ENCODE data around the gene SLC5A12.

The SLC5A12 gene

DNA sequence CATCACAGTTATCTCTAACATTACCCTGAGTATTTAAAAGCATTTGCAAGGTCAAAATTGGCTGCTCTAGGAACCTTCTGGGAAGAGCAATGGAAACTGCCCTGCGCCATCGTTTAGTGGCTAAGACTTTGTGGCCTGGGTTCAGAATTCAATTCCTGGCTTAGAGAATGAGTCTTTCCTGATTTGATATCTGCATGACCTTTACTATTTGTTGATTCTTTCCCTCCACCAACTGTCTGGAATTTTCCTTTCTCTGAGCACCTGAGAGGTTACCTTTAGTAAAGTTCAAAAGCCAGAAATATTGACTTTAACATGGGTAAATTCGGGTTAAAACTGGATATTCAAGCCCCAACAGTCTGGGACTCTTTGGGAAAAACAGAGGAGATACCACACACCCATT lies 43.0 kb upstream of the SLC5A12 start:
- H2AK5ac ChIP-seq (ENCODE audit: low read depth, low read length) = no peak overlapping the region
- H3K4ac ChIP-seq (ENCODE audit: low read length) = no peak overlapping the region
- H3K4me2 ChIP-seq (ENCODE audit: insufficient read depth, low read length, poor library complexity, severe bottlenecking) = no peak overlapping the region
- H2AFZ ChIP-seq (ENCODE audit: low read length) = no peak overlapping the region
- H4K91ac ChIP-seq (ENCODE audit: low read depth, low read length, poor library complexity) = no peak overlapping the region
- H3K18ac ChIP-seq (ENCODE audit: low read length) = no peak overlapping the region
- no peak overlapping the region for H3K23ac ChIP-seq (ENCODE audit: low read depth, low read length, poor library complexity)
- H4K8ac ChIP-seq (ENCODE audit: low read depth, low read length) = no peak overlapping the region
- no peak overlapping the region for H2BK15ac ChIP-seq (ENCODE audit: low read length)
- H3K27me3 ChIP-seq (ENCODE audit: control insufficient read depth in 3 of 3, insufficient read depth in 3 of 3, low read depth in 1 of 3, low read length in 3 of 3) = no peaks in the 10 kb centered on the region
- no peak overlapping the region for H3K27ac ChIP-seq (replicated peaks; ENCODE audit: low read length)
- H2BK12ac ChIP-seq (ENCODE audit: low read length) = no peak overlapping the region
- no peak overlapping the region for H3K9ac ChIP-seq (ENCODE audit: low read depth, low read length, poor library complexity)
- peaks cover 0 to 4% of the 10 kb centered on the region in 2 donors for H3K4me1 ChIP-seq (ENCODE audit: control insufficient read depth in 2 of 2, insufficient read depth in 1 of 2, low read depth in 1 of 2, low read length in 2 of 2)
- H3K36me3 ChIP-seq (replicated peaks in 1 of 2; ENCODE audit: control insufficient read depth in 2 of 2, insufficient read depth in 2 of 2, low read length in 2 of 2) = no peaks in the 10 kb centered on the region
- no peak overlapping the region for H3K14ac ChIP-seq (ENCODE audit: low read length)
- no peaks in the 10 kb centered on the region for H3K9me3 ChIP-seq (replicated peaks in 1 of 2; ENCODE audit: control insufficient read depth in 2 of 2, insufficient read depth in 1 of 2, low read depth in 1 of 2, low read length in 2 of 2)
- H3K79me1 ChIP-seq (ENCODE audit: low read depth, low read length) = no peaks in the 10 kb centered on the region
- no peak for DNase-seq (ENCODE audit: low spot score)
- H2BK5ac ChIP-seq (ENCODE audit: low read length) = no peak overlapping the region
- no peak overlapping the region for H2BK120ac ChIP-seq (ENCODE audit: low read depth, low read length)
- WGBS, 2 donors (ENCODE audit: extremely low coverage in 2 of 2, insufficient read length in 2 of 2, insufficient replicate concordance in 1 of 2) = no CpG with 5 or more reads among the region's 3 CpGs
- no peak overlapping the region for H3K4me3 ChIP-seq (ENCODE audit: low read length in 2 of 2)

DNA sequence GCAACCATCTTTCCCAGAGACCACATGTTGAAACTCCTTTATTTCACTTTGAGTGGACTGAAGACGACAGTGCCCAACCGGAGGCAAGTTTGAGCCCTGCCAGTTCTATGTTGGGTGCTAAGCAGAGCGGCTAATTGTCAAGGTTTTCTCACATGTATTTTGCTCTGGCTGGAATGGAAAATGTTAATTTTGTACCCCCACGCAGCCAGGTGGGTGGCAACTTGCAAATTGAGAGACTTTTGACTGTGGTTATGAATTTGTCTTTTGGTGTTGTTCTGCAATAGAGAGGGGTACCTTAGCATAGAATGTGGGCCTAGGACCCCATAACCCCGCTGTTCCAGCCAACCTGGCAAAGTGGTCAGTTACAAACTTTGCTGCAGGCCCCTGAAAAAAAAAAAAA lies 42.5 kb upstream of the SLC5A12 start:
- no peak for DNase-seq (ENCODE audit: low spot score)
- H4K91ac ChIP-seq (ENCODE audit: low read depth, low read length, poor library complexity) = no peak overlapping the region
- no peak overlapping the region for H2BK120ac ChIP-seq (ENCODE audit: low read depth, low read length)
- no CpG with 5 or more reads among the region's 5 CpGs for WGBS, 2 donors (ENCODE audit: extremely low coverage in 2 of 2, insufficient read length in 2 of 2, insufficient replicate concordance in 1 of 2)
- no peak overlapping the region for H3K23ac ChIP-seq (ENCODE audit: low read depth, low read length, poor library complexity)
- H2AFZ ChIP-seq (ENCODE audit: low read length) = peak overlapping the region; percentile 57
- H2BK12ac ChIP-seq (ENCODE audit: low read length) = no peak overlapping the region
- H3K4me2 ChIP-seq (ENCODE audit: insufficient read depth, low read length, poor library complexity, severe bottlenecking) = no peak overlapping the region
- H3K9ac ChIP-seq (ENCODE audit: low read depth, low read length, poor library complexity) = no peak overlapping the region
- H2BK15ac ChIP-seq (ENCODE audit: low read length) = no peak overlapping the region
- H3K4me1 ChIP-seq (ENCODE audit: control insufficient read depth in 2 of 2, insufficient read depth in 1 of 2, low read depth in 1 of 2, low read length in 2 of 2) = peaks cover 0 to 4% of the 10 kb centered on the region in 2 donors
- H3K36me3 ChIP-seq (replicated peaks in 1 of 2; ENCODE audit: control insufficient read depth in 2 of 2, insufficient read depth in 2 of 2, low read length in 2 of 2) = no peaks in the 10 kb centered on the region
- H3K4me3 ChIP-seq (ENCODE audit: low read length in 2 of 2) = no peak overlapping the region
- H3K4ac ChIP-seq (ENCODE audit: low read length) = no peak overlapping the region
- no peak overlapping the region for H3K18ac ChIP-seq (ENCODE audit: low read length)
- no peaks in the 10 kb centered on the region for H3K27me3 ChIP-seq (ENCODE audit: control insufficient read depth in 3 of 3, insufficient read depth in 3 of 3, low read depth in 1 of 3, low read length in 3 of 3)
- no peak overlapping the region for H2AK5ac ChIP-seq (ENCODE audit: low read depth, low read length)
- H3K9me3 ChIP-seq (replicated peaks in 1 of 2; ENCODE audit: control insufficient read depth in 2 of 2, insufficient read depth in 1 of 2, low read depth in 1 of 2, low read length in 2 of 2) = no peaks in the 10 kb centered on the region
- H2BK5ac ChIP-seq (ENCODE audit: low read length) = no peak overlapping the region
- H3K79me1 ChIP-seq (ENCODE audit: low read depth, low read length) = no peaks in the 10 kb centered on the region
- H3K14ac ChIP-seq (ENCODE audit: low read length) = no peak overlapping the region
- no peak overlapping the region for H3K27ac ChIP-seq (replicated peaks; ENCODE audit: low read length)
- no peak overlapping the region for H4K8ac ChIP-seq (ENCODE audit: low read depth, low read length)

DNA sequence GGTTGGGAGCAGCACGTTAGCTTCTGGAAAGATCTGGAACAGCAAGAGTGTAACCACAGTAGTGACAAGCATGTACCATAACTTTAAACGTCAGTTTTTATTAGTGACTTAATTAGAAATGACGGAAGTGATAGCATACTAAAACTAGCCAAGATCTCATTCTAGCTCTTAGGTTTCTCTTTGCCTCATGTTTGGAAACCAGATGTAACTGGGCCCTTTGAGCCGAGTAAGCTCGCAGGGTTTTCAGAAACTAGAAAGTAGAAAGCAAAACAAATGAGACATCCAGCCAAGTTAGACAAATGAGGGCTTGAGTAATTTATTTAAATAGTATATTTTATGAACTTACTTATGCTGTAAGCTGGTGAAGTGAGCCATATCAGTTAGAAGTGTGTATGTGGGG lies 40.2 kb upstream of the SLC5A12 start:
- Histone ChIP-seq H2BK15ac (ENCODE audit: low read length) (no peak overlapping the region), H2BK12ac (ENCODE audit: low read length) (no peak overlapping the region), H2AFZ (ENCODE audit: low read length) (no peak overlapping the region), H2BK5ac (ENCODE audit: low read length) (no peak overlapping the region), H3K4me1 (ENCODE audit: control insufficient read depth in 2 of 2, insufficient read depth in 1 of 2, low read depth in 1 of 2, low read length in 2 of 2) (peaks cover 0 to 4% of the 10 kb centered on the region in 2 donors), H3K27me3 (ENCODE audit: control insufficient read depth in 3 of 3, insufficient read depth in 3 of 3, low read depth in 1 of 3, low read length in 3 of 3) (no peaks in the 10 kb centered on the region), H3K79me1 (ENCODE audit: low read depth, low read length) (no peaks in the 10 kb centered on the region), H4K91ac (ENCODE audit: low read depth, low read length, poor library complexity) (no peak overlapping the region), H3K23ac (ENCODE audit: low read depth, low read length, poor library complexity) (no peak overlapping the region), H3K27ac (replicated peaks; ENCODE audit: low read length) (no peak overlapping the region), H2BK120ac (ENCODE audit: low read depth, low read length) (no peak overlapping the region), H3K4ac (ENCODE audit: low read length) (no peak overlapping the region), H3K14ac (ENCODE audit: low read length) (no peak overlapping the region), H3K4me3 (ENCODE audit: low read length in 2 of 2) (no peak overlapping the region), H3K4me2 (ENCODE audit: insufficient read depth, low read length, poor library complexity, severe bottlenecking) (no peak overlapping the region), H4K8ac (ENCODE audit: low read depth, low read length) (no peak overlapping the region), H2AK5ac (ENCODE audit: low read depth, low read length) (no peak overlapping the region), H3K36me3 (replicated peaks in 1 of 2; ENCODE audit: control insufficient read depth in 2 of 2, insufficient read depth in 2 of 2, low read length in 2 of 2) (no peaks in the 10 kb centered on the region), H3K18ac (ENCODE audit: low read length) (no peak overlapping the region), H3K9me3 (replicated peaks in 1 of 2; ENCODE audit: control insufficient read depth in 2 of 2, insufficient read depth in 1 of 2, low read depth in 1 of 2, low read length in 2 of 2) (no peaks in the 10 kb centered on the region), H3K9ac (ENCODE audit: low read depth, low read length, poor library complexity) (no peak overlapping the region)
- no CpG with 5 or more reads among the region's 5 CpGs for WGBS, 2 donors (ENCODE audit: extremely low coverage in 2 of 2, insufficient read length in 2 of 2, insufficient replicate concordance in 1 of 2)
- DNase-seq (ENCODE audit: low spot score) = no peak

DNA sequence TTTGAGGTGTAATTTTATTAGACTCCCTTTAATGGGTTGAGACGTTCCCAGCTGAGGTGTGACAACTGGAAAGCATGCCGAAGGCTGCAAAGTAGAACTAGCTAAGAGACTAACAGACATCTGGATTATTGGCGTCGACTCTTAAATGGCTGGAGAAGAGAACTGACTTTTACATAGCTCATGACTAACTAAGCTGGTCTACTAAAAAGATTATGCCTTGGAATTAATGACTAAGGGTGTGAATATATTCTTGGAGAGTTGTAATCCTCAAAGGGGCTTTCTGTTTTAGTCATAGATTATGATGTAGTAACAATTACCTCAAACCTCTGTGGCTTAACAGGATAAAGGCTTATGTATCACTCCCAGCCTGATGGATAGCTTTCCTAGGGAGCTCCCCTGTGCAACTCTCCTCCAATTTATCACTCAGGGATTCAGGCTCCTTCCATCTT lies 39.5 kb upstream of the SLC5A12 start:
- Histone ChIP-seq H4K8ac (ENCODE audit: low read depth, low read length) (no peak overlapping the region), H3K9ac (ENCODE audit: low read depth, low read length, poor library complexity) (no peak overlapping the region), H2BK5ac (ENCODE audit: low read length) (no peak overlapping the region), H2BK15ac (ENCODE audit: low read length) (no peak overlapping the region), H3K4me2 (ENCODE audit: insufficient read depth, low read length, poor library complexity, severe bottlenecking) (no peak overlapping the region), H3K4me1 (ENCODE audit: control insufficient read depth in 2 of 2, insufficient read depth in 1 of 2, low read depth in 1 of 2, low read length in 2 of 2) (no peaks in the 10 kb centered on the region), H2AK5ac (ENCODE audit: low read depth, low read length) (no peak overlapping the region), H2BK12ac (ENCODE audit: low read length) (no peak overlapping the region), H3K23ac (ENCODE audit: low read depth, low read length, poor library complexity) (no peak overlapping the region), H3K4ac (ENCODE audit: low read length) (no peak overlapping the region), H3K9me3 (replicated peaks in 1 of 2; ENCODE audit: control insufficient read depth in 2 of 2, insufficient read depth in 1 of 2, low read depth in 1 of 2, low read length in 2 of 2) (no peaks in the 10 kb centered on the region), H3K27ac (replicated peaks; ENCODE audit: low read length) (no peak overlapping the region), H4K91ac (ENCODE audit: low read depth, low read length, poor library complexity) (no peak overlapping the region), H3K79me1 (ENCODE audit: low read depth, low read length) (no peaks in the 10 kb centered on the region), H2AFZ (ENCODE audit: low read length) (no peak overlapping the region), H2BK120ac (ENCODE audit: low read depth, low read length) (no peak overlapping the region), H3K27me3 (ENCODE audit: control insufficient read depth in 3 of 3, insufficient read depth in 3 of 3, low read depth in 1 of 3, low read length in 3 of 3) (no peaks in the 10 kb centered on the region), H3K14ac (ENCODE audit: low read length) (no peak overlapping the region), H3K4me3 (ENCODE audit: low read length in 2 of 2) (no peak overlapping the region), H3K36me3 (replicated peaks in 1 of 2; ENCODE audit: control insufficient read depth in 2 of 2, insufficient read depth in 2 of 2, low read length in 2 of 2) (no peaks in the 10 kb centered on the region), H3K18ac (ENCODE audit: low read length) (no peak overlapping the region)
- DNase-seq (ENCODE audit: low spot score) = no peak
- WGBS, 2 donors (ENCODE audit: extremely low coverage in 2 of 2, insufficient read length in 2 of 2, insufficient replicate concordance in 1 of 2) = no CpG with 5 or more reads among the region's 4 CpGs

All from neuronal stem cell (in vitro differentiated cells).